ENCODE results near the gene ATRNL1.
"Not testable (repeated sequence)": the region's sequence is repeated elsewhere in the genome, so short reads cannot be mapped to it uniquely, and the experiment has no call there.

ATRNL1 gene

GRCh38 chr10:115747811-115748210 lies 654.6 kb downstream of the ATRNL1 start:
- no peak overlapping the region for H2AFZ ChIP-seq (ENCODE audit: low read length)
- H3K9me2 ChIP-seq (ENCODE audit: low read depth, low read length): no peaks in the 10 kb centered on the region
- no peak overlapping the region for H3K4me2 ChIP-seq (ENCODE audit: low read length)
- no peaks in the 10 kb centered on the region for H3K79me2 ChIP-seq (ENCODE audit: insufficient read depth, low read length)
- H3K4me3 ChIP-seq (ENCODE audit: low read depth, low read length, poor library complexity, severe bottlenecking): no peak overlapping the region
- H3K27me3 ChIP-seq (ENCODE audit: insufficient read depth, low read length): no peaks in the 10 kb centered on the region
- no peaks in the 10 kb centered on the region for H3K4me1 ChIP-seq (ENCODE audit: insufficient read depth, low read length, severe bottlenecking)
- H3K9me3 ChIP-seq (ENCODE audit: low read length): no peaks in the 10 kb centered on the region
- no peaks in the 10 kb centered on the region for H3F3A ChIP-seq (ENCODE audit: insufficient read depth, low read length)
- H3K9ac ChIP-seq (ENCODE audit: low read length): no peak overlapping the region
- no peaks in the 10 kb centered on the region for H4K20me1 ChIP-seq (ENCODE audit: insufficient read depth, low read length)
- no peak overlapping the region for H3K27ac ChIP-seq (ENCODE audit: low read depth, low read length, poor library complexity, severe bottlenecking)
- TF ChIP-seq CTCF (IDR thresholded peaks at IDR 0.05; ENCODE audit: low read length) (no peak), EZH2 (IDR thresholded peaks at IDR 0.05; ENCODE audit: borderline replicate concordance, low read length) (no peak)
- H3K36me3 ChIP-seq (ENCODE audit: insufficient read depth, low read length): no peaks in the 10 kb centered on the region

DNA sequence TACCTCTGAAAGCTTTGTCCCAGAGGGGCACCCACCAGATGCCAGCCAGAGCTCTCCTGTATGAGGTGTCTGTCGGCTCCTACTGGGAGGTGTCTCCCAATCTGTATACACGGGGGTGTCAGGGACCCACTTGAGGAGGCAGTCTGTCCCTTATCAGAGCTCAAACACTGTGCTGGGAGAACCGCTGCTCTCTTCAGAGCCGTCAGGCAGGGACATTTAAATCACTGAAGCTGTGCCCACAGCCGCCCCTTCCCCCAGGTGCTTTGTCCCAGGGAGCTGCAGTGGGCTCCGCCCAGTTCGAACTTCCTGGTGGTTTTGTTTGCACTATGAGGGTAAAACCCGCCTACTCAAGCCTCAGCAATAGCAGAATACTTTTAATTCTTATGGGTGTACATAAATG lies 665.3 kb downstream of the ATRNL1 start:
- H3K4me2 ChIP-seq (ENCODE audit: low read length); H4K20me1 ChIP-seq (ENCODE audit: insufficient read depth, low read length): not testable (repeated sequence)

DNA sequence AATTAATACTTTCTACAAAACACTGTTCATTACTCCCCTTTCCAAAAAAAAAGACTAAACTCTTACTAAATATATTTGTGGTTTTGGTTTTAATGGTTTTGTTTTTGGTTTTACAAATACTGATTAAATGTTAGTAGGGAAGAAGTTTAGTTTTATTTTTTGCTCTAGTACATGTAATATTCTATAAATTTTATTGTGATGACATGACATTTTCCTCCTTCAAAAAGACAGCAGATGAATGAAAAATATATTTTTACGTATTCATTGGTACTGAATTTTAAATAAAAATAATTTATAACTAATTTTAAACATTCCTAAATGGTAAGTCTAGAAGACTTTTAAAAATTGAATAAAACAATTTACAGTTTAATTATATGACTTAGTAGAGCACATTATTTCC lies 667.0 kb downstream of the ATRNL1 start:
- H3K9me2 ChIP-seq (ENCODE audit: low read depth, low read length): no peaks in the 10 kb centered on the region
- no peaks in the 10 kb centered on the region for H3K36me3 ChIP-seq (ENCODE audit: insufficient read depth, low read length)
- H3F3A ChIP-seq (ENCODE audit: insufficient read depth, low read length): no peaks in the 10 kb centered on the region
- no peaks in the 10 kb centered on the region for H3K9me3 ChIP-seq (ENCODE audit: low read length)
- no peak overlapping the region for H3K4me3 ChIP-seq (ENCODE audit: low read depth, low read length, poor library complexity, severe bottlenecking)
- no peak overlapping the region for H3K9ac ChIP-seq (ENCODE audit: low read length)
- H3K79me2 ChIP-seq (ENCODE audit: insufficient read depth, low read length): no peaks in the 10 kb centered on the region
- no peaks in the 10 kb centered on the region for H3K4me1 ChIP-seq (ENCODE audit: insufficient read depth, low read length, severe bottlenecking)
- no peak overlapping the region for H3K4me2 ChIP-seq (ENCODE audit: low read length)
- TF ChIP-seq EZH2 (IDR thresholded peaks at IDR 0.05; ENCODE audit: borderline replicate concordance, low read length) (no peak), CTCF (IDR thresholded peaks at IDR 0.05; ENCODE audit: low read length) (no peak)
- H2AFZ ChIP-seq (ENCODE audit: low read length): no peak overlapping the region
- no peak overlapping the region for H3K27ac ChIP-seq (ENCODE audit: low read depth, low read length, poor library complexity, severe bottlenecking)
- H3K27me3 ChIP-seq (ENCODE audit: insufficient read depth, low read length): no peaks in the 10 kb centered on the region
- H4K20me1 ChIP-seq (ENCODE audit: insufficient read depth, low read length): no peaks in the 10 kb centered on the region

More for the DNA sequence above, 665.3 kb downstream of the ATRNL1 start:
- H3K36me3 ChIP-seq (ENCODE audit: insufficient read depth, low read length); H3K9me2 ChIP-seq (ENCODE audit: low read depth, low read length); H3K4me3 ChIP-seq (ENCODE audit: low read depth, low read length, poor library complexity, severe bottlenecking); H3K9me3 ChIP-seq (ENCODE audit: low read length); H3K27me3 ChIP-seq (ENCODE audit: insufficient read depth, low read length); H3F3A ChIP-seq (ENCODE audit: insufficient read depth, low read length); H3K79me2 ChIP-seq (ENCODE audit: insufficient read depth, low read length); H3K4me1 ChIP-seq (ENCODE audit: insufficient read depth, low read length, severe bottlenecking); H3K27ac ChIP-seq (ENCODE audit: low read depth, low read length, poor library complexity, severe bottlenecking); H2AFZ ChIP-seq (ENCODE audit: low read length); H3K9ac ChIP-seq (ENCODE audit: low read length): not testable (repeated sequence)

GRCh38 chr10:115761166-115761565 lies 668.0 kb downstream of the ATRNL1 start:
- Histone ChIP-seq H3K79me2 (ENCODE audit: insufficient read depth, low read length) (no peaks in the 10 kb centered on the region), H3K9me2 (ENCODE audit: low read depth, low read length) (no peaks in the 10 kb centered on the region), H3K9me3 (ENCODE audit: low read length) (no peaks in the 10 kb centered on the region), H3F3A (ENCODE audit: insufficient read depth, low read length) (no peaks in the 10 kb centered on the region), H2AFZ (ENCODE audit: low read length) (no peak overlapping the region), H3K9ac (ENCODE audit: low read length) (no peak overlapping the region), H3K4me2 (ENCODE audit: low read length) (no peak overlapping the region), H3K36me3 (ENCODE audit: insufficient read depth, low read length) (no peaks in the 10 kb centered on the region), H3K27me3 (ENCODE audit: insufficient read depth, low read length) (no peaks in the 10 kb centered on the region), H4K20me1 (ENCODE audit: insufficient read depth, low read length) (no peaks in the 10 kb centered on the region), H3K27ac (ENCODE audit: low read depth, low read length, poor library complexity, severe bottlenecking) (no peak overlapping the region), H3K4me1 (ENCODE audit: insufficient read depth, low read length, severe bottlenecking) (no peaks in the 10 kb centered on the region), H3K4me3 (ENCODE audit: low read depth, low read length, poor library complexity, severe bottlenecking) (no peak overlapping the region)
- TF ChIP-seq EZH2 (IDR thresholded peaks at IDR 0.05; ENCODE audit: borderline replicate concordance, low read length) (no peak), CTCF (IDR thresholded peaks at IDR 0.05; ENCODE audit: low read length) (no peak)

All from OCI-LY1 (cell line).